K562 (cell line): Measurements from ENCODE around the gene MADD. TPM values are rescaled to one million over a fixed set of nuclear protein-coding genes. Genes with fewer than 3 reads are reported as not detected.

Experiments used
- BRF1 ChIP-seq: IDR thresholded peaks from 3 replicates; pipeline ENCODE4 v1.6.1; 2011; ENCODE audit warnings: borderline replicate concordance, mild to moderate bottlenecking; ENCODE audit not compliant: insufficient read length; ENCODE audit errors: extremely low read depth
- DIDO1 ChIP-seq: fragments of 450-650 bp; IDR thresholded peaks from 2 replicates; pipeline ENCODE4 v1.6.1; 2016; ENCODE audit warnings: low read depth, missing biosample characterization, missing genetic modification characterization
- ILF3 ChIP-seq: fragments of 450-650 bp; IDR thresholded peaks from 2 replicates; pipeline ENCODE4 v1.6.1; 2018; ENCODE audit warnings: antibody characterized with exemption, mild to moderate bottlenecking, moderate library complexity, borderline replicate concordance
- MCM7 ChIP-seq, 2 experiments: fragments of 450-650 bp; IDR thresholded peaks; 2 replicates each; pipeline ENCODE4 v1.6.1; 2016 to 2018
- RBM14 ChIP-seq: fragments of 200-400 bp; formaldehyde crosslinking; IDR thresholded peaks from 2 replicates; pipeline ENCODE4 v1.6.1; 2018; ENCODE audit warnings: low read depth, mild to moderate bottlenecking, low read length, moderate library complexity, borderline replicate concordance; ENCODE audit not compliant: insufficient read depth
- SP1 ChIP-seq: sonication (generic); formaldehyde crosslinking; IDR thresholded peaks from 2 replicates; pipeline ENCODE4 v1.8.1; 2022; ENCODE audit warnings: mild to moderate bottlenecking, missing genetic modification reagents
- TAF15 ChIP-seq: fragments of 200-400 bp; formaldehyde crosslinking; IDR thresholded peaks from 2 replicates; pipeline ENCODE4 v1.6.1; 2017; ENCODE audit warnings: mild to moderate bottlenecking, low read depth, low read length, moderate library complexity
- TRIM24 ChIP-seq, 2 experiments: fragments of 450-650 bp; IDR thresholded peaks; 2 replicates each; pipeline ENCODE4 v1.6.1; 2016
- ZBTB7A ChIP-seq: IDR thresholded peaks from 2 replicates; pipeline ENCODE4 v1.6.1; 2011; ENCODE audit warnings: low read depth, mild to moderate bottlenecking, low read length, moderate library complexity, borderline replicate concordance; ENCODE audit not compliant: control insufficient read depth
- ZBTB8A ChIP-seq: fragments of 450-650 bp; IDR thresholded peaks from 2 replicates; pipeline ENCODE4 v1.6.1; 2018; ENCODE audit warnings: mild to moderate bottlenecking, moderate library complexity; ENCODE audit not compliant: partially characterized antibody
- ZKSCAN1 ChIP-seq: fragments of 150-350 bp; IDR thresholded peaks from 2 replicates; pipeline ENCODE4 v1.6.1; 2016; ENCODE audit warnings: low read depth, low read length
- ZKSCAN8 ChIP-seq: fragments of 200-800 bp; sonication (Bioruptor generic); IDR thresholded peaks from 2 replicates; pipeline ENCODE4 v1.6.1; 2016; ENCODE audit warnings: missing genetic modification characterization, missing compliant biosample characterization
- polyA plus RNA-seq, 8 experiments: library from polyadenylated mRNA; depleted of rRNA in 4 of 8; stranded (reverse) in 5 of 8; unstranded in 3 of 8; fragments of >200 nt; fragmentation: Nextera tagmentation in 2 of 8; fragmentation: Illumina TruSeq in 1 of 8; extraction: Ambion mirVana in 2 of 8; extraction: Trizol in 1 of 8; gene quantifications; 2 replicates each; pipeline versions ENCODE4 v1.2.1 to v1.2.3, GENCODE V29; 2011 to 2014; ENCODE audit warnings: inconsistent platforms in 1 of 8, missing spikeins in 1 of 8
- total RNA-seq, 7 experiments: library from RNA; depleted of rRNA in 6 of 7; stranded (reverse); fragments of >200 nt in 6 of 7; fragmentation: Illumina TruSeq in 2 of 7; extraction: Trizol in 2 of 7; gene quantifications; 2 replicates each; pipeline versions ENCODE4 v1.2.1 to v1.2.3, GENCODE V29; 2011 to 2021; ENCODE audit warnings: low replicate concordance in 1 of 7
- TF ChIP-seq, protein P1 (sequence below), 2 experiments: fragments of 450-650 bp in 1 of 2; sonication (generic) in 1 of 2; formaldehyde crosslinking in 1 of 2; IDR thresholded peaks in 1 of 2; conservative IDR thresholded peaks in 1 of 2; 2 replicates each; pipeline versions ENCODE4 v1.6.1 to v1.8.1; 2016 to 2023; ENCODE audit warnings: mild to moderate bottlenecking in 2 of 2, moderate library complexity in 2 of 2, inconsistent platforms in 1 of 2, missing genetic modification reagents in 1 of 2
- TF ChIP-seq, protein P2 (sequence below): IDR thresholded peaks from 2 replicates; pipeline ENCODE4 v1.6.1; 2014; ENCODE audit warnings: antibody characterized with exemption
- TF ChIP-seq, protein P3 (sequence below): IDR thresholded peaks from 2 replicates; pipeline ENCODE4 v1.6.1; 2011; ENCODE audit warnings: borderline replicate concordance, low read depth, mild to moderate bottlenecking, moderate library complexity, low read length; ENCODE audit not compliant: insufficient read depth, poor library complexity, severe bottlenecking
- TF ChIP-seq, protein P4 (sequence below): fragments of 200-800 bp; sonication (Bioruptor generic); IDR thresholded peaks from 2 replicates; pipeline ENCODE4 v1.6.1; 2017; ENCODE audit warnings: missing genetic modification characterization, missing compliant biosample characterization
- TF ChIP-seq, protein P5 (sequence below): sonication (generic); formaldehyde crosslinking; IDR thresholded peaks from 2 replicates; pipeline ENCODE4 v1.8.0; 2022; ENCODE audit warnings: missing genetic modification reagents, mild to moderate bottlenecking, borderline replicate concordance
- TF ChIP-seq, protein P6 (sequence below), 2 experiments: fragments of 450-650 bp; conservative IDR thresholded peaks; 2 replicates each; pipeline ENCODE4 v1.6.1; 2017; ENCODE audit warnings: mild to moderate bottlenecking in 2 of 2, moderate library complexity in 2 of 2

Gene MADD
- total and polyA plus RNA-seq, 9 of the 15 experiments (the other 6 are each of a cell fraction or from before 2014, with no cell fraction given) = 0.68 to 57.6 (median 33.6) TPM

DNA sequence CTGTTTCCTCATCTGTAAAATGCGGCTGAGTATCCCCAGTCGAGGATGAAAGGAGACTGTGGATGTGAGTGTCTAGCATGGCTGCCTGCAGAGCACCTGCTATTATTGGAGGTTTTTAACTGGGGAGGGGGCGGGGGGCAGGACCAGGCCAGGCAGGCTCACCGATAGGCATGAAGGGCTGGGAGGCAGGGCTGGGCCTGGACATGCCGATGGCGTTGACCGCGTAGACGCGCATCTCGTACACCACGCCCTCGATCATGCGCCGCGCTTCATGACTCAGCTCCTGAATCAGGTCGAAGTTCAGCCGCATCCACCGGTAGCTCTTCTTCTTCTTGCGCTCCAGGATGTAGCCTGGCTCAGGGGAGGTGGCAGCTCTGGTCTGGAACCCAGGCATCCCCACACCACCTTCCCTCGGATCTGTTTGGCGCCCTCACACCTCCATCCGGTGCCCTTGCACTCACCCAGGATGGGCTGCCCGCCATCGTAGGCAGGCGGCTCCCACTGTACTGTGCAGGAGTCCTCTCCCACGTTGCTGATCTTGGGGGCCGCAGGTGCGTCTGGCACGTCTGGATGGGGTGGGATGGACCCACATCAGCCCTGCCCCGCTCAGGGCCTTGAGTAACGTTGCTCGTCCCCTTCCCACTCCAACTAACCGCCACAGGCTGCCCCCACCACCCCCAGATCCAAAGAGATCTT, 67.4 kb downstream of the MADD start (continued):
- TF ChIP-seq, protein P1, sequence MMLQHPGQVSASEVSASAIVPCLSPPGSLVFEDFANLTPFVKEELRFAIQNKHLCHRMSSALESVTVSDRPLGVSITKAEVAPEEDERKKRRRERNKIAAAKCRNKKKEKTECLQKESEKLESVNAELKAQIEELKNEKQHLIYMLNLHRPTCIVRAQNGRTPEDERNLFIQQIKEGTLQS (IDR thresholded peaks at IDR 0.05) = peak; percentile 75
- TF ChIP-seq, protein P1 (CRISPR knock-in tag; conservative IDR thresholded peaks at IDR 0.05) = no peak
- TF ChIP-seq ZKSCAN8 (no peak), SP1 (CRISPR knock-in tag) (no peak), BRF1 (no peak), ZKSCAN1 (no peak), DIDO1 (no peak), MCM7 (IDR thresholded peaks at IDR 0.05) (no peak), ZBTB7A (peak; percentile 19; the same call in 1 of the 2 replicates), ILF3 (no peak), ZBTB8A (no peak), TRIM24 (IDR thresholded peaks at IDR 0.05) (no peak), RBM14 (no peak), TAF15 (no peak)
- TF ChIP-seq, protein P2, sequence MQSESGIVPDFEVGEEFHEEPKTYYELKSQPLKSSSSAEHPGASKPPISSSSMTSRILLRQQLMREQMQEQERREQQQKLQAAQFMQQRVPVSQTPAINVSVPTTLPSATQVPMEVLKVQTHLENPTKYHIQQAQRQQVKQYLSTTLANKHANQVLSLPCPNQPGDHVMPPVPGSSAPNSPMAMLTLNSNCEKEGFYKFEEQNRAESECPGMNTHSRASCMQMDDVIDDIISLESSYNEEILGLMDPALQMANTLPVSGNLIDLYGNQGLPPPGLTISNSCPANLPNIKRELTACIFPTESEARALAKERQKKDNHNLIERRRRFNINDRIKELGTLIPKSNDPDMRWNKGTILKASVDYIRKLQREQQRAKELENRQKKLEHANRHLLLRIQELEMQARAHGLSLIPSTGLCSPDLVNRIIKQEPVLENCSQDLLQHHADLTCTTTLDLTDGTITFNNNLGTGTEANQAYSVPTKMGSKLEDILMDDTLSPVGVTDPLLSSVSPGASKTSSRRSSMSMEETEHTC = peak; percentile 93
- TF ChIP-seq, protein P3, sequence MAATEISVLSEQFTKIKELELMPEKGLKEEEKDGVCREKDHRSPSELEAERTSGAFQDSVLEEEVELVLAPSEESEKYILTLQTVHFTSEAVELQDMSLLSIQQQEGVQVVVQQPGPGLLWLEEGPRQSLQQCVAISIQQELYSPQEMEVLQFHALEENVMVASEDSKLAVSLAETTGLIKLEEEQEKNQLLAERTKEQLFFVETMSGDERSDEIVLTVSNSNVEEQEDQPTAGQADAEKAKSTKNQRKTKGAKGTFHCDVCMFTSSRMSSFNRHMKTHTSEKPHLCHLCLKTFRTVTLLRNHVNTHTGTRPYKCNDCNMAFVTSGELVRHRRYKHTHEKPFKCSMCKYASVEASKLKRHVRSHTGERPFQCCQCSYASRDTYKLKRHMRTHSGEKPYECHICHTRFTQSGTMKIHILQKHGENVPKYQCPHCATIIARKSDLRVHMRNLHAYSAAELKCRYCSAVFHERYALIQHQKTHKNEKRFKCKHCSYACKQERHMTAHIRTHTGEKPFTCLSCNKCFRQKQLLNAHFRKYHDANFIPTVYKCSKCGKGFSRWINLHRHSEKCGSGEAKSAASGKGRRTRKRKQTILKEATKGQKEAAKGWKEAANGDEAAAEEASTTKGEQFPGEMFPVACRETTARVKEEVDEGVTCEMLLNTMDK = no peak
- TF ChIP-seq, protein P4, sequence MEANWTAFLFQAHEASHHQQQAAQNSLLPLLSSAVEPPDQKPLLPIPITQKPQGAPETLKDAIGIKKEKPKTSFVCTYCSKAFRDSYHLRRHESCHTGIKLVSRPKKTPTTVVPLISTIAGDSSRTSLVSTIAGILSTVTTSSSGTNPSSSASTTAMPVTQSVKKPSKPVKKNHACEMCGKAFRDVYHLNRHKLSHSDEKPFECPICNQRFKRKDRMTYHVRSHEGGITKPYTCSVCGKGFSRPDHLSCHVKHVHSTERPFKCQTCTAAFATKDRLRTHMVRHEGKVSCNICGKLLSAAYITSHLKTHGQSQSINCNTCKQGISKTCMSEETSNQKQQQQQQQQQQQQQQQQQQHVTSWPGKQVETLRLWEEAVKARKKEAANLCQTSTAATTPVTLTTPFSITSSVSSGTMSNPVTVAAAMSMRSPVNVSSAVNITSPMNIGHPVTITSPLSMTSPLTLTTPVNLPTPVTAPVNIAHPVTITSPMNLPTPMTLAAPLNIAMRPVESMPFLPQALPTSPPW (CRISPR knock-in tag) = no peak
- TF ChIP-seq, protein P5, sequence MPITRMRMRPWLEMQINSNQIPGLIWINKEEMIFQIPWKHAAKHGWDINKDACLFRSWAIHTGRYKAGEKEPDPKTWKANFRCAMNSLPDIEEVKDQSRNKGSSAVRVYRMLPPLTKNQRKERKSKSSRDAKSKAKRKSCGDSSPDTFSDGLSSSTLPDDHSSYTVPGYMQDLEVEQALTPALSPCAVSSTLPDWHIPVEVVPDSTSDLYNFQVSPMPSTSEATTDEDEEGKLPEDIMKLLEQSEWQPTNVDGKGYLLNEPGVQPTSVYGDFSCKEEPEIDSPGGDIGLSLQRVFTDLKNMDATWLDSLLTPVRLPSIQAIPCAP (CRISPR knock-in tag) = no peak
- TF ChIP-seq, protein P6, sequence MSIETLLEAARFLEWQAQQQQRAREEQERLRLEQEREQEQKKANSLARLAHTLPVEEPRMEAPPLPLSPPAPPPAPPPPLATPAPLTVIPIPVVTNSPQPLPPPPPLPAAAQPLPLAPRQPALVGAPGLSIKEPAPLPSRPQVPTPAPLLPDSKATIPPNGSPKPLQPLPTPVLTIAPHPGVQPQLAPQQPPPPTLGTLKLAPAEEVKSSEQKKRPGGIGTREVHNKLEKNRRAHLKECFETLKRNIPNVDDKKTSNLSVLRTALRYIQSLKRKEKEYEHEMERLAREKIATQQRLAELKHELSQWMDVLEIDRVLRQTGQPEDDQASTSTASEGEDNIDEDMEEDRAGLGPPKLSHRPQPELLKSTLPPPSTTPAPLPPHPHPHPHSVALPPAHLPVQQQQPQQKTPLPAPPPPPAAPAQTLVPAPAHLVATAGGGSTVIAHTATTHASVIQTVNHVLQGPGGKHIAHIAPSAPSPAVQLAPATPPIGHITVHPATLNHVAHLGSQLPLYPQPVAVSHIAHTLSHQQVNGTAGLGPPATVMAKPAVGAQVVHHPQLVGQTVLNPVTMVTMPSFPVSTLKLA (conservative IDR thresholded peaks at IDR 0.05) = 0 out of 4 replicates have a peak, but pooled peaks of 1 of the 2 experiments have one; percentile 42
